IMR-90 (cell line): ENCODE results near the gene EDEM1. TPM values are rescaled to one million over a fixed set of nuclear protein-coding genes. Genes with fewer than 3 reads are reported as not detected.

Experiments
- ATAC-seq: fragments of 200-7000 bp; cut with Tn5 transposase; 2 replicates; pipeline ENCODE4 v1.9.1; 2020; ENCODE audit warnings: low read depth, mild to moderate bottlenecking, moderate library complexity
- BruUV-seq: library from RNA; stranded (reverse); fragments of 400-500 nt; replicated peaks from 2 replicates; lab custom pipeline; 2021; lab: Mats Ljungman, UMichigan
- CTCF ChIA-PET: fragments of 300-600 bp; formaldehyde crosslinking; extraction: SDS; loops from one replicate; lab custom pipeline; 2021; ENCODE audit warnings: antibody characterized with exemption; lab: Yijun Ruan, JAX
- POLR2A ChIA-PET: fragments of 300-600 bp; sonication (Branson Sonifier 250); formaldehyde crosslinking; loops from one replicate; lab custom pipeline; 2022; ENCODE audit warnings: antibody characterized with exemption; ENCODE audit not compliant: unreplicated experiment; lab: Charles Lee
- DNase-seq: peaks from one replicate; pipeline ENCODE4 v3.0.0; 2013
- H2AFZ ChIP-seq: replicated peaks from 2 replicates; pipeline ENCODE3; 2013; ENCODE audit warnings: low read length, mild to moderate bottlenecking; ENCODE audit not compliant: poor library complexity
- H2AK5ac ChIP-seq: 2 replicates; pipeline ENCODE4 v1.6.1; 2013; ENCODE audit warnings: low read depth, low read length, inconsistent platforms
- H2AK9ac ChIP-seq: replicated peaks from 2 replicates; pipeline ENCODE3; 2013; ENCODE audit warnings: mild to moderate bottlenecking, low read depth, low read length, moderate library complexity; ENCODE audit not compliant: poor library complexity
- H2BK120ac ChIP-seq: 2 replicates; pipeline ENCODE4 v1.6.1; 2013; ENCODE audit warnings: low read depth, low read length, inconsistent platforms
- H2BK15ac ChIP-seq: 3 replicates; pipeline ENCODE4 v1.6.1; 2013; ENCODE audit warnings: low read depth, low read length, inconsistent platforms
- H2BK20ac ChIP-seq: 2 replicates; pipeline ENCODE4 v1.6.1; 2013; ENCODE audit warnings: low read depth, mild to moderate bottlenecking, inconsistent platforms, low read length, moderate library complexity
- H2BK5ac ChIP-seq: 2 replicates; pipeline ENCODE4 v1.6.1; 2013; ENCODE audit warnings: mild to moderate bottlenecking, low read depth, low read length, inconsistent platforms; ENCODE audit not compliant: poor library complexity, severe bottlenecking
- H3K14ac ChIP-seq: replicated peaks from 2 replicates; pipeline ENCODE4 v1.6.1; 2013; ENCODE audit warnings: low read depth, low read length, inconsistent platforms
- H3K18ac ChIP-seq: 2 replicates; pipeline ENCODE4 v1.6.1; 2013; ENCODE audit warnings: low read depth, low read length, control low read depth
- H3K23ac ChIP-seq: 2 replicates; pipeline ENCODE4 v1.6.1; 2013; ENCODE audit warnings: low read depth, low read length, inconsistent platforms
- H3K27ac ChIP-seq: 2 replicates; pipeline ENCODE4 v1.5.1; 2013; ENCODE audit warnings: mild to moderate bottlenecking, control low read depth, low read length; ENCODE audit not compliant: insufficient read depth
- H3K27me3 ChIP-seq: 2 replicates; pipeline ENCODE4 v1.6.1; 2013; ENCODE audit warnings: low read length; ENCODE audit not compliant: control insufficient read depth, insufficient read depth
- H3K36me3 ChIP-seq: 2 replicates; pipeline ENCODE4 v1.6.1; 2013; ENCODE audit warnings: low read length, mixed read lengths; ENCODE audit not compliant: control insufficient read depth, insufficient read depth
- H3K4ac ChIP-seq: 2 replicates; pipeline ENCODE4 v1.6.1; 2013; ENCODE audit warnings: low read depth, low read length, inconsistent platforms
- H3K4me1 ChIP-seq: 2 replicates; pipeline ENCODE4 v1.6.1; 2013; ENCODE audit warnings: low read length, mixed read lengths; ENCODE audit not compliant: control insufficient read depth, insufficient read depth
- H3K4me2 ChIP-seq: 2 replicates; pipeline ENCODE4 v1.6.1; 2013; ENCODE audit warnings: low read depth, mild to moderate bottlenecking, control low read depth, low read length, moderate library complexity
- H3K4me3 ChIP-seq: 2 replicates; pipeline ENCODE4 v1.5.1; 2013; ENCODE audit warnings: low read depth, mild to moderate bottlenecking, control low read depth, low read length, moderate library complexity; ENCODE audit not compliant: insufficient read depth
- H3K56ac ChIP-seq: 2 replicates; pipeline ENCODE4 v1.6.1; 2013; ENCODE audit warnings: low read length, inconsistent platforms; ENCODE audit not compliant: insufficient read depth; ENCODE audit errors: extremely low read depth
- H3K79me1 ChIP-seq, 2 experiments: 2 replicates each; pipeline ENCODE4 v1.6.1; 2013; ENCODE audit warnings: low read length in 2 of 2, inconsistent platforms in 1 of 2, low read depth in 1 of 2
- H3K9ac ChIP-seq: 2 replicates; pipeline ENCODE4 v1.6.1; 2013; ENCODE audit warnings: low read depth, low read length, control low read depth
- H3K9me1 ChIP-seq: 2 replicates; pipeline ENCODE4 v1.6.1; 2013; ENCODE audit warnings: low read length, inconsistent platforms; ENCODE audit not compliant: insufficient read depth
- H3K9me3 ChIP-seq: 2 replicates; pipeline ENCODE4 v1.6.1; 2013; ENCODE audit warnings: low read length; ENCODE audit not compliant: control insufficient read depth, insufficient read depth
- H4K20me1 ChIP-seq: 2 replicates; pipeline ENCODE4 v1.6.1; 2013; ENCODE audit warnings: low read length, inconsistent platforms; ENCODE audit not compliant: insufficient read depth
- H4K5ac ChIP-seq: 2 replicates; pipeline ENCODE4 v1.6.1; 2013; ENCODE audit warnings: mild to moderate bottlenecking, low read depth, low read length, control low read depth
- H4K8ac ChIP-seq, 2 experiments: 2 replicates each; pipeline ENCODE4 v1.6.1; 2013; ENCODE audit warnings: low read depth in 2 of 2, low read length in 2 of 2, control low read depth in 1 of 2, inconsistent platforms in 1 of 2
- H4K91ac ChIP-seq: 2 replicates; pipeline ENCODE4 v1.6.1; 2013; ENCODE audit warnings: low read depth, low read length, inconsistent platforms; ENCODE audit not compliant: insufficient read depth
- BHLHE40 ChIP-seq: fragments of 150-350 bp; IDR thresholded peaks from 2 replicates; pipeline ENCODE4 v1.6.1; 2016; ENCODE audit warnings: mild to moderate bottlenecking, low read depth, low read length
- CEBPB ChIP-seq: IDR thresholded peaks from 2 replicates; pipeline ENCODE4 v1.6.1; 2012; ENCODE audit warnings: low read depth, low read length, improper control_type of control experiment
- MXI1 ChIP-seq: IDR thresholded peaks from 2 replicates; pipeline ENCODE4 v1.6.1; 2012; ENCODE audit warnings: low read depth, mild to moderate bottlenecking, low read length, moderate library complexity, borderline replicate concordance
- NFE2L2 ChIP-seq: fragments of 150-350 bp; IDR thresholded peaks from 2 replicates; pipeline ENCODE4 v1.6.1; 2016; ENCODE audit warnings: low read depth, mild to moderate bottlenecking, low read length
- POLR2A ChIP-seq: IDR thresholded peaks from 2 replicates; pipeline ENCODE4 v1.6.1; 2012; ENCODE audit warnings: mild to moderate bottlenecking, low read depth, low read length
- SMC3 ChIP-seq: fragments of 150-350 bp; IDR thresholded peaks from 2 replicates; pipeline ENCODE4 v1.6.1; 2016; ENCODE audit warnings: low read depth, mild to moderate bottlenecking, antibody characterized with exemption, low read length, moderate library complexity
- WGBS, 2 experiments: methylation state at CpG; one replicate each; pipeline versions ENCODE4 v1.1.5 to v1.1.7; 2013; ENCODE audit warnings: missing lambda C conversion rate in 2 of 2; ENCODE audit not compliant: insufficient read length in 1 of 2; ENCODE audit errors: extremely low coverage in 2 of 2; 5-methylcytosine and 5-hydroxymethylcytosine counted together
- dilution Hi-C: fragments of 300-500 bp; cut with HindIII; formaldehyde crosslinking; loops from one replicate; pipeline ENCODE4 v1.14.3; 2018; ENCODE audit warnings: low sequenced_read_pairs; ENCODE audit not compliant: unreplicated experiment
- in situ Hi-C: fragments of 300-500 bp; cut with MboI; formaldehyde crosslinking; loops from 3 replicates; pipeline ENCODE4 v1.14.3; 2019; ENCODE audit warnings: low sequenced_read_pairs, inconsistent platforms, mixed read lengths
- intact Hi-C: fragments of 100-400 bp; cut with micrococcal nuclease; formaldehyde crosslinking; loops from 2 replicates; pipeline ENCODE4 v1.10.0; 2022
- polyA plus RNA-seq, 3 experiments: library from polyadenylated mRNA; depleted of rRNA; stranded (reverse); fragments of >200 nt; gene quantifications; 2 replicates each; pipeline ENCODE4 v1.2.3, GENCODE V29; 2012; ENCODE audit warnings: low replicate concordance in 1 of 3
- total RNA-seq: library from RNA; depleted of rRNA; stranded (reverse); fragments of >200 nt; gene quantifications from 2 replicates; pipeline ENCODE4 v1.2.3, GENCODE V29; 2012

EDEM1 gene
- total and polyA plus RNA-seq, 2 of the 4 experiments (the other 2 are of a cell fraction) = 23.5 to 27.0 TPM

- peaks cover 3 to 46% of the 10 kb centered on the region in 2 experiments; a peak in 3 of 4 replicates for H3K79me1 ChIP-seq
- no peak overlapping the region for H2BK15ac ChIP-seq
- H4K5ac ChIP-seq = no peak overlapping the region
- ATAC-seq = no peak
- H3K4me3 ChIP-seq = no peak overlapping the region
- peaks cover 20% of the 10 kb centered on the region for H3K4me1 ChIP-seq
- no peak overlapping the region for H3K56ac ChIP-seq
- H3K14ac ChIP-seq = no peak overlapping the region
- no peak overlapping the region for H4K8ac ChIP-seq
- no peak overlapping the region for H3K18ac ChIP-seq
- H2BK20ac ChIP-seq = no peak overlapping the region
- H4K91ac ChIP-seq = no peak overlapping the region
- no peak overlapping the region; the same call in 1 of the 2 replicates for H3K23ac ChIP-seq
- H3K9me1 ChIP-seq = peaks cover 13% of the 10 kb centered on the region
- no peak overlapping the region for H2BK120ac ChIP-seq
- in situ Hi-C loops (no loop called here), intact Hi-C loops (no loop called here), dilution Hi-C loops (no loop called here)
- DNase-seq = no peak
- no peaks in the 10 kb centered on the region for H3K9me3 ChIP-seq
- TF ChIP-seq MXI1 (no peak), SMC3 (no peak), BHLHE40 (no peak), CEBPB (no peak), NFE2L2 (no peak), POLR2A (no peak)
- ChIA-PET CTCF (no interaction called here), POLR2A (no interaction called here)
- H3K4me2 ChIP-seq = no peak overlapping the region
- H2AK5ac ChIP-seq = no peak overlapping the region
- no peaks in the 10 kb centered on the region for H3K27me3 ChIP-seq
- no peak overlapping the region for H3K27ac ChIP-seq
- peaks cover 4% of the 10 kb centered on the region; the same call in 1 of the 2 replicates for H3K36me3 ChIP-seq
- H3K4ac ChIP-seq = no peak overlapping the region
- H4K20me1 ChIP-seq = peaks cover 19% of the 10 kb centered on the region; the same call in 1 of the 2 replicates
- H3K9ac ChIP-seq = no peak overlapping the region
- H2AK9ac ChIP-seq = no peak overlapping the region
- no CpG with 5 or more reads among the region's 3 CpGs for WGBS, 2 experiments
- no peak overlapping the region for H2AFZ ChIP-seq
- peak overlapping the region; percentile 29 for H2BK5ac ChIP-seq
- BruUV-seq = no TSS peak
These were observed 5.3 kb downstream of the EDEM1 start for GRCh38 chr3:5192571-5193365.
